Adrenal gland (tissue), 5 donors: ENCODE measurements around the gene DNMBP.

Experiments
- CTCF ChIP-seq, 6 experiments: fragments of 450-650 bp in 4 of 6; fragments of 200-600 bp in 2 of 6; sonication (generic) in 1 of 6; IDR thresholded peaks; 1 replicate in 5 of 6; 2 replicates in 1 of 6; pipeline versions ENCODE4 v1.5.1 to v1.8.0; 2016 to 2021; ENCODE audit warnings: antibody characterized with exemption in 6 of 6, mild to moderate bottlenecking in 2 of 6, moderate library complexity in 1 of 6
- POLR2A ChIP-seq, 2 donors: fragments of 450-650 bp; IDR thresholded peaks; one replicate each; pipeline ENCODE4 v1.6.1; 2017; ENCODE audit warnings: antibody characterized with exemption in 2 of 2, mild to moderate bottlenecking in 2 of 2, moderate library complexity in 1 of 2
- donor health status: DM: no; HTN: no; CAD: no.

GRCh38 chr10:99827936-99828335, 181.8 kb downstream of the DNMBP start:
- TF ChIP-seq CTCF (IDR thresholded peaks at IDR 0.05): no peak
- TF ChIP-seq POLR2A (IDR thresholded peaks at IDR 0.05): no peak
